HG03469 (cell line): ENCODE results near the gene SGMS1.

Experiments used
- ATAC-seq: cut with Tn5 transposase; IDR thresholded peaks from one replicate; pipeline ENCODE4 v1.9.1; 2021; ENCODE audit warnings: mild to moderate bottlenecking, moderate library complexity, moderate number of reproducible peaks; ENCODE audit not compliant: unreplicated experiment

The SGMS1 gene

GRCh38 chr10:50316695-50317648 lies 306.8 kb downstream of the SGMS1 start:
- no peak for ATAC-seq

- no peak for ATAC-seq
Observed at GRCh38 chr10:50316174-50316573, 307.6 kb downstream of the SGMS1 start.

GRCh38 chr10:50315424-50315823 lies 308.3 kb downstream of the SGMS1 start:
- no peak for ATAC-seq

- ATAC-seq: no peak
Observed at GRCh38 chr10:50314169-50315071, 309.3 kb downstream of the SGMS1 start.

- no peak for ATAC-seq
Observed at GRCh38 chr10:50312464-50313437, 311.0 kb downstream of the SGMS1 start.

GRCh38 chr10:50310560-50311174 lies 313.1 kb downstream of the SGMS1 start:
- no peak for ATAC-seq

- no peak for ATAC-seq
Observed at GRCh38 chr10:50309342-50309741, 314.4 kb downstream of the SGMS1 start.

GRCh38 chr10:50304660-50305059 lies 319.1 kb downstream of the SGMS1 start:
- no peak for ATAC-seq

- ATAC-seq: no peak
Observed at GRCh38 chr10:50299948-50300669, 323.6 kb downstream of the SGMS1 start.

GRCh38 chr10:50295367-50295766 lies 328.4 kb downstream of the SGMS1 start:
- no peak for ATAC-seq

GRCh38 chr10:50294582-50294981 lies 329.2 kb downstream of the SGMS1 start:
- ATAC-seq: no peak

GRCh38 chr10:50293513-50294313 lies 330.0 kb downstream of the SGMS1 start:
- no peak for ATAC-seq

GRCh38 chr10:50291261-50291850 lies 332.4 kb downstream of the SGMS1 start:
- ATAC-seq: no peak

GRCh38 chr10:50289196-50289595 lies 334.6 kb downstream of the SGMS1 start:
- no peak for ATAC-seq

GRCh38 chr10:50286996-50287803 lies 336.6 kb downstream of the SGMS1 start:
- ATAC-seq: no peak

GRCh38 chr10:50286517-50286916 lies 337.2 kb downstream of the SGMS1 start:
- ATAC-seq: no peak

GRCh38 chr10:50281967-50282522 lies 341.7 kb downstream of the SGMS1 start:
- no peak for ATAC-seq
